ENCODE data around the gene IMPA2.

Gene IMPA2

DNA sequence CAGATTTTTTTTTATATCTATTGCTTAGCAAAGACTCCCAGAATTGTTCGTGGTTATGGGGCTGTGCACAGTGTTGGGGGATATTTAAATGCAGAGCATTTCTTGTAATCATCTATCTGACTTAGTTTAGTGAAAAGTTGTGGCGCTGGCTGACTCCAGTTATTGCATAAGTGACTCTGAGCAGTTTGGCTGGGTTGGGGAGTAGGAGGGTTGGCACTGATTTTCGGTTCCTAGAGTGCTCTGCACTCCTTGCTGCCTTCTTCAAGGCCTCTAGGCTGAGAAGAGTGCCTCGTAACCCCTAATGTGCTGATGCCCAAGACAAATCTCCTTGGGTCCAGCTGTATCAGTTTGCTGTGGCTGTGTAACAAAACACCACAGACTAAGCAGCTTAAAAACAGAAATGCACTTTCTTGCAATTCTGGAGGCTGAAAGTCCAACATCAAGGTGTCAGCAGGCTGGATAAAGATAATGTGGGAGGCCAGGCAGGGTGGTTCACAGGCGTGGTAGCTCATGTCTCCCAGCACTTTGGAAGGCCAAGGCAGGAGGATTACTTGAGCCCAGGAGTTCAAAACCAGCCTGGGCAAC, 6.5 kb upstream of the IMPA2 start:
- H3K36me3 ChIP-seq (ENCODE audit: low read depth): no peaks in the 10 kb centered on the region
- H3K4me1 ChIP-seq (ENCODE audit: insufficient read depth, poor library complexity, severe bottlenecking): no peaks in the 10 kb centered on the region
- H3K4me3 ChIP-seq (ENCODE audit: severe bottlenecking): no peak overlapping the region
- H3K9me3 ChIP-seq (ENCODE audit: severe bottlenecking): no peaks in the 10 kb centered on the region
- ATAC-seq (ENCODE audit: low read depth): no peak
- TF ChIP-seq, protein P1, sequence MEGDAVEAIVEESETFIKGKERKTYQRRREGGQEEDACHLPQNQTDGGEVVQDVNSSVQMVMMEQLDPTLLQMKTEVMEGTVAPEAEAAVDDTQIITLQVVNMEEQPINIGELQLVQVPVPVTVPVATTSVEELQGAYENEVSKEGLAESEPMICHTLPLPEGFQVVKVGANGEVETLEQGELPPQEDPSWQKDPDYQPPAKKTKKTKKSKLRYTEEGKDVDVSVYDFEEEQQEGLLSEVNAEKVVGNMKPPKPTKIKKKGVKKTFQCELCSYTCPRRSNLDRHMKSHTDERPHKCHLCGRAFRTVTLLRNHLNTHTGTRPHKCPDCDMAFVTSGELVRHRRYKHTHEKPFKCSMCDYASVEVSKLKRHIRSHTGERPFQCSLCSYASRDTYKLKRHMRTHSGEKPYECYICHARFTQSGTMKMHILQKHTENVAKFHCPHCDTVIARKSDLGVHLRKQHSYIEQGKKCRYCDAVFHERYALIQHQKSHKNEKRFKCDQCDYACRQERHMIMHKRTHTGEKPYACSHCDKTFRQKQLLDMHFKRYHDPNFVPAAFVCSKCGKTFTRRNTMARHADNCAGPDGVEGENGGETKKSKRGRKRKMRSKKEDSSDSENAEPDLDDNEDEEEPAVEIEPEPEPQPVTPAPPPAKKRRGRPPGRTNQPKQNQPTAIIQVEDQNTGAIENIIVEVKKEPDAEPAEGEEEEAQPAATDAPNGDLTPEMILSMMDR (IDR thresholded peaks at IDR 0.05; ENCODE audit: poor library complexity, severe bottlenecking): no peak
- H3K27me3 ChIP-seq (ENCODE audit: insufficient read depth, poor library complexity, severe bottlenecking): no peaks in the 10 kb centered on the region
- H3K27ac ChIP-seq (ENCODE audit: poor library complexity, severe bottlenecking): no peak overlapping the region
- DNase-seq (ENCODE audit: low spot score): no peak

DNA sequence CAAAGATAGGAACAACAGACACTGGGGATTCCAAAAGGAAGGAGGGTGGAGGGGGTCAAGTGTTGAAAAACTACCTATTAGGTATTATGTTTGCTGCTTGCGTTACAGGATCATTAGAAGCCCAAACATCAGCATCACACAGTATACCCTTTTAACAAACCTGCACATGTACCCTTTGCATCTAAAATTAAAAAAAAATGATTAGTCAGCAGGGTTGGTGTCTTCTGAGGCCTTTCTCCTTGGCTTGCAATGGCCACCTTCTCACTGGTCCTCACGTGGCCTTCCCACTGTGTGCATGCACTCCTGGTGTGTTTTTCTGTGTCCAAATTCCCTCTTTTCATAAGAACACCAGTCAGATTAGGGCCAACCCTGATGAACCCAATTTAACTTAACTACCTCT, 5.6 kb upstream of the IMPA2 start:
- no peaks in the 10 kb centered on the region for H3K4me1 ChIP-seq (ENCODE audit: insufficient read depth, poor library complexity, severe bottlenecking)
- H3K27me3 ChIP-seq (ENCODE audit: insufficient read depth, poor library complexity, severe bottlenecking): no peaks in the 10 kb centered on the region
- no peak overlapping the region for H3K27ac ChIP-seq (ENCODE audit: poor library complexity, severe bottlenecking)
- no peak for ATAC-seq (ENCODE audit: low read depth)
- H3K4me3 ChIP-seq (ENCODE audit: severe bottlenecking): no peak overlapping the region
- no peaks in the 10 kb centered on the region for H3K36me3 ChIP-seq (ENCODE audit: low read depth)
- H3K9me3 ChIP-seq (ENCODE audit: severe bottlenecking): no peaks in the 10 kb centered on the region
- TF ChIP-seq, protein P1 (IDR thresholded peaks at IDR 0.05; ENCODE audit: poor library complexity, severe bottlenecking): no peak
- no peak for DNase-seq (ENCODE audit: low spot score)

DNA sequence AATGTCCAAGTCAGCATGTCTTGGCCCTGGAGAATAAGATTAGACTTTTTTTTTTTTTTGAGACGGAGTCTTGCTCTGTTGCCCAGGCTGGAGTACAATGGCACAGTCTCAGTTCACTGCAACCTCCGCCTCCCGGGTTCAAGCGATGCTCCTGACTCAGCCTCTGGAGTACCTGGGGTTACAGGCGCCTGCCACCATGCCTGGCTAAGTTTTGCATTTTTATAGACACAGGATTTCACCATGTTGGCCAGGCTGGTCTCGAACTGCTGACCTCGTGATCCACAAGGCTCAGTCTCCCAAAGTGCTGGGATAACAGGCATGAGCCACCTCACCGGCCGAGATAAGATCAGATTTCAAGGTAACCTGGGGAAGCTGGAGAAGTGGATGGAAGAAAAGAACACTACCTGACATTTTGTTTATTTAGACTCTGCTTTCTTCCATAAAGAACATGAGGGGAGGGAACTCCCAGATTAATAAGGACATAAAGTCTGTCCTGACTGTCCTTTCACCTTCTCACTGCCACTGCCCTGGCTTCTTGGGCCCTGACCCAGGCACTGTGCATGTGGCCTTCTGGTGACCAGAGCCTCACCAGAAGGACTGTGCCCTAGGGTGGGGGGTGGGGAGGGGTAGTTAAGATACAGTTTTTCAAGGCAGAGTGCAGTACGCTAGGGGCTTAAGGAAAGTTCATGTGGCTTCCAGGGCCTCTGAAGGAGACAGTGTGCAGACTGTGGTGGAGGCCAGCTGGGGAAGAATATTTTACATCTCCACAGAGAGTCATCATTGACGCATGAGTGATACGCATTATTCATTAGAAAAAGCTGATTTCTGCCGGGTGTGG, 4.8 kb upstream of the IMPA2 start:
- DNase-seq (ENCODE audit: low spot score) (no peak), ATAC-seq (ENCODE audit: low read depth) (no peak)

DNA sequence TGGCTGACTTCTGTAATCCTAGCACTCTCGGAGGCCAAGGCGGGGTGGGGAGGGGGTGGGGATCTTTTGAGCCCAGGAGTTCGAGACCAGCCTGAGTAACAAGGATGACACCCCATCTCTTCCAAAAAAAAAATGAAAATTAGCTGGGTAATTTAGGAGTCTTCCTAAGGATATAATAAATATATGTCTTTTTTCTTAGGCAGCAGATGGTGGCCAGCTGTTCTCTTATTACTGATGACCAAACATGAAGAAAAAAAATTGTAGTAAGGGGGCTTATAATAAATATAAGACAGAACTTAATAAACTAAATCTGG, 4.2 kb upstream of the IMPA2 start:
- no peak for DNase-seq (ENCODE audit: low spot score)
- H3K4me1 ChIP-seq (ENCODE audit: insufficient read depth, poor library complexity, severe bottlenecking): no peaks in the 10 kb centered on the region
- H3K27ac ChIP-seq (ENCODE audit: poor library complexity, severe bottlenecking): no peak overlapping the region
- no peak for ATAC-seq (ENCODE audit: low read depth)
- H3K4me3 ChIP-seq (ENCODE audit: severe bottlenecking): no peak overlapping the region
- H3K27me3 ChIP-seq (ENCODE audit: insufficient read depth, poor library complexity, severe bottlenecking): no peaks in the 10 kb centered on the region
- H3K9me3 ChIP-seq (ENCODE audit: severe bottlenecking): no peaks in the 10 kb centered on the region
- H3K36me3 ChIP-seq (ENCODE audit: low read depth): no peaks in the 10 kb centered on the region
- TF ChIP-seq, protein P1 (IDR thresholded peaks at IDR 0.05; ENCODE audit: poor library complexity, severe bottlenecking): no peak

More for the DNA sequence above, 4.8 kb upstream of the IMPA2 start:
- Histone ChIP-seq H3K9me3 (ENCODE audit: severe bottlenecking) (no peaks in the 10 kb centered on the region), H3K27ac (ENCODE audit: poor library complexity, severe bottlenecking) (no peak overlapping the region), H3K4me3 (ENCODE audit: severe bottlenecking) (no peak overlapping the region), H3K27me3 (ENCODE audit: insufficient read depth, poor library complexity, severe bottlenecking) (no peaks in the 10 kb centered on the region), H3K36me3 (ENCODE audit: low read depth) (no peaks in the 10 kb centered on the region), H3K4me1 (ENCODE audit: insufficient read depth, poor library complexity, severe bottlenecking) (no peaks in the 10 kb centered on the region)
- TF ChIP-seq, protein P1 (IDR thresholded peaks at IDR 0.05; ENCODE audit: poor library complexity, severe bottlenecking): no peak

DNA sequence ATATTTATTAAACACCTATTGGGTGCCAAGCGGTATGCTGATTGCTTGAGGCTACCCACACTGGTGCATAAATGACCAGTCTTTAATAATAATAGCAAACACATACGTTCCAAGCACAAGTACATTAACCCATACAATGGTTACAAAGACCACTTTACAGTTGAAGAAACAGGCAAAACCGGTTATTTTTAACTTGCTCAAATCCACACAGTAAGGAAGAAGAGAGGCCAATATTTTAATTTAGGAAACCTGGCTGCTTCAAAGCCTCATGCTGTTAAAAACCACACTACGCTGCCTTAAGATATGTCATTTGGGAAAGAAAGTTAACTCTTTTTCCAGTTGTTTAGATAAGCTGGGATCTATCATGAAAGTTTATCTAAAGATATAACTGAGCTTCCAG, 2.4 kb upstream of the IMPA2 start:
- Histone ChIP-seq H3K4me1 (ENCODE audit: insufficient read depth, poor library complexity, severe bottlenecking) (no peaks in the 10 kb centered on the region), H3K4me3 (ENCODE audit: severe bottlenecking) (no peak overlapping the region), H3K9me3 (ENCODE audit: severe bottlenecking) (no peaks in the 10 kb centered on the region), H3K27me3 (ENCODE audit: insufficient read depth, poor library complexity, severe bottlenecking) (no peaks in the 10 kb centered on the region), H3K27ac (ENCODE audit: poor library complexity, severe bottlenecking) (no peak overlapping the region), H3K36me3 (ENCODE audit: low read depth) (no peaks in the 10 kb centered on the region)
- TF ChIP-seq, protein P1 (IDR thresholded peaks at IDR 0.05; ENCODE audit: poor library complexity, severe bottlenecking): no peak
- DNase-seq (ENCODE audit: low spot score) (no peak), ATAC-seq (ENCODE audit: low read depth) (no peak)

Measured in RWPE2 (cell line).